ENCODE measurements around the gene PSME1. TPM values are rescaled to one million over a fixed set of nuclear protein-coding genes. Genes with fewer than 3 reads are reported as not detected.

Gene PSME1
- total and polyA plus RNA-seq, 2 of the 13 experiments (the other 11 are each of a cell fraction or from before 2014, with no cell fraction given), result 159 to 608 TPM

- TF ChIP-seq MXD3 (CRISPR knock-in tag; IDR thresholded peaks at IDR 0.05), result peak; percentile 99
- no peak for TF ChIP-seq REXO4 (CRISPR knock-in tag; IDR thresholded peaks at IDR 0.05; ENCODE audit: borderline replicate concordance)
- TF ChIP-seq CEBPB (IDR thresholded peaks at IDR 0.05; ENCODE audit: borderline replicate concordance, low read depth, low read length), result peak; percentile 64
- no peak for TF ChIP-seq ZNF615 (CRISPR knock-in tag; IDR thresholded peaks at IDR 0.05; ENCODE audit: borderline replicate concordance)
- peak; percentile 100 for TF ChIP-seq MYC (CRISPR knock-in tag; IDR thresholded peaks at IDR 0.05; ENCODE audit: borderline replicate concordance)
- TF ChIP-seq PBX2 (CRISPR knock-in tag; IDR thresholded peaks at IDR 0.05), result no peak; the same call in 1 of the 2 replicates
- no peak for TF ChIP-seq MTF2 (CRISPR knock-in tag; IDR thresholded peaks at IDR 0.05; ENCODE audit: borderline replicate concordance)
- peak; percentile 95 for TF ChIP-seq XRCC5 (optimal IDR thresholded peaks at IDR 0.05; ENCODE audit: low read length)
- TF ChIP-seq MED13 (CRISPR knock-in tag; IDR thresholded peaks at IDR 0.05), result no peak; the same call in 1 of the 2 replicates
- TF ChIP-seq ZNF816 (CRISPR knock-in tag; IDR thresholded peaks at IDR 0.05; ENCODE audit: borderline replicate concordance), result no peak
- TF ChIP-seq ZNF784 (CRISPR knock-in tag; IDR thresholded peaks at IDR 0.05; ENCODE audit: borderline replicate concordance), result peak; percentile 55
- TF ChIP-seq ZNF549 (CRISPR knock-in tag; IDR thresholded peaks at IDR 0.05), result 0 out of 2 replicates have a peak, but pooled peaks have one; percentile 12
- TF ChIP-seq, protein P1, sequence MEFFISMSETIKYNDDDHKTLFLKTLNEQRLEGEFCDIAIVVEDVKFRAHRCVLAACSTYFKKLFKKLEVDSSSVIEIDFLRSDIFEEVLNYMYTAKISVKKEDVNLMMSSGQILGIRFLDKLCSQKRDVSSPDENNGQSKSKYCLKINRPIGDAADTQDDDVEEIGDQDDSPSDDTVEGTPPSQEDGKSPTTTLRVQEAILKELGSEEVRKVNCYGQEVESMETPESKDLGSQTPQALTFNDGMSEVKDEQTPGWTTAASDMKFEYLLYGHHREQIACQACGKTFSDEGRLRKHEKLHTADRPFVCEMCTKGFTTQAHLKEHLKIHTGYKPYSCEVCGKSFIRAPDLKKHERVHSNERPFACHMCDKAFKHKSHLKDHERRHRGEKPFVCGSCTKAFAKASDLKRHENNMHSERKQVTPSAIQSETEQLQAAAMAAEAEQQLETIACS (CRISPR knock-in tag; IDR thresholded peaks at IDR 0.05), result peak; percentile 36; the same call in 1 of the 2 replicates
- TF ChIP-seq REL (CRISPR knock-in tag; conservative IDR thresholded peaks at IDR 0.05), result no peak
- peak; percentile 92 for TF ChIP-seq ZMYM3 (CRISPR knock-in tag; IDR thresholded peaks at IDR 0.05)
- TF ChIP-seq, protein P2, sequence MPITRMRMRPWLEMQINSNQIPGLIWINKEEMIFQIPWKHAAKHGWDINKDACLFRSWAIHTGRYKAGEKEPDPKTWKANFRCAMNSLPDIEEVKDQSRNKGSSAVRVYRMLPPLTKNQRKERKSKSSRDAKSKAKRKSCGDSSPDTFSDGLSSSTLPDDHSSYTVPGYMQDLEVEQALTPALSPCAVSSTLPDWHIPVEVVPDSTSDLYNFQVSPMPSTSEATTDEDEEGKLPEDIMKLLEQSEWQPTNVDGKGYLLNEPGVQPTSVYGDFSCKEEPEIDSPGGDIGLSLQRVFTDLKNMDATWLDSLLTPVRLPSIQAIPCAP (CRISPR knock-in tag; IDR thresholded peaks at IDR 0.05; ENCODE audit: low read depth), result peak; percentile 91; the same call in 1 of the 2 replicates
- TF ChIP-seq, protein P3, sequence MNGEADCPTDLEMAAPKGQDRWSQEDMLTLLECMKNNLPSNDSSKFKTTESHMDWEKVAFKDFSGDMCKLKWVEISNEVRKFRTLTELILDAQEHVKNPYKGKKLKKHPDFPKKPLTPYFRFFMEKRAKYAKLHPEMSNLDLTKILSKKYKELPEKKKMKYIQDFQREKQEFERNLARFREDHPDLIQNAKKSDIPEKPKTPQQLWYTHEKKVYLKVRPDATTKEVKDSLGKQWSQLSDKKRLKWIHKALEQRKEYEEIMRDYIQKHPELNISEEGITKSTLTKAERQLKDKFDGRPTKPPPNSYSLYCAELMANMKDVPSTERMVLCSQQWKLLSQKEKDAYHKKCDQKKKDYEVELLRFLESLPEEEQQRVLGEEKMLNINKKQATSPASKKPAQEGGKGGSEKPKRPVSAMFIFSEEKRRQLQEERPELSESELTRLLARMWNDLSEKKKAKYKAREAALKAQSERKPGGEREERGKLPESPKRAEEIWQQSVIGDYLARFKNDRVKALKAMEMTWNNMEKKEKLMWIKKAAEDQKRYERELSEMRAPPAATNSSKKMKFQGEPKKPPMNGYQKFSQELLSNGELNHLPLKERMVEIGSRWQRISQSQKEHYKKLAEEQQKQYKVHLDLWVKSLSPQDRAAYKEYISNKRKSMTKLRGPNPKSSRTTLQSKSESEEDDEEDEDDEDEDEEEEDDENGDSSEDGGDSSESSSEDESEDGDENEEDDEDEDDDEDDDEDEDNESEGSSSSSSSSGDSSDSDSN (CRISPR knock-in tag; IDR thresholded peaks at IDR 0.05), result peak; percentile 94
- TF ChIP-seq ZNF776 (CRISPR knock-in tag; IDR thresholded peaks at IDR 0.05), result peak; percentile 87
- peak; percentile 96 for TF ChIP-seq ZNF570 (CRISPR knock-in tag; IDR thresholded peaks at IDR 0.05; ENCODE audit: borderline replicate concordance)
- TF ChIP-seq BCL3 (CRISPR knock-in tag; IDR thresholded peaks at IDR 0.05), result peak; percentile 98
- peak; percentile 100 for TF ChIP-seq SAP130 (CRISPR knock-in tag; IDR thresholded peaks at IDR 0.05; ENCODE audit: low read depth)
Measured at GRCh38 chr14:24095271-24096068, 40.5 kb upstream of the PSME1 start (continued).

Data from HepG2 (cell line).